Gastroesophageal sphincter (tissue), 3 donors: ENCODE measurements around the gene HNRNPA1.

Experiments
- POLR2A ChIP-seq, 2 donors: fragments of 450-650 bp; IDR thresholded peaks; one replicate each; pipeline ENCODE4 v1.6.1; 2017; ENCODE audit warnings: antibody characterized with exemption in 2 of 2, mild to moderate bottlenecking in 2 of 2, moderate library complexity in 1 of 2
- TF ChIP-seq, protein P1 (sequence below), 4 experiments: fragments of 200-600 bp in 2 of 4; fragments of 450-650 bp in 2 of 4; sonication (generic) in 1 of 4; IDR thresholded peaks; one replicate each; pipeline ENCODE4 v1.5.1; 2017 to 2019; ENCODE audit warnings: antibody characterized with exemption in 4 of 4, mild to moderate bottlenecking in 2 of 4, moderate library complexity in 2 of 4

DNA sequence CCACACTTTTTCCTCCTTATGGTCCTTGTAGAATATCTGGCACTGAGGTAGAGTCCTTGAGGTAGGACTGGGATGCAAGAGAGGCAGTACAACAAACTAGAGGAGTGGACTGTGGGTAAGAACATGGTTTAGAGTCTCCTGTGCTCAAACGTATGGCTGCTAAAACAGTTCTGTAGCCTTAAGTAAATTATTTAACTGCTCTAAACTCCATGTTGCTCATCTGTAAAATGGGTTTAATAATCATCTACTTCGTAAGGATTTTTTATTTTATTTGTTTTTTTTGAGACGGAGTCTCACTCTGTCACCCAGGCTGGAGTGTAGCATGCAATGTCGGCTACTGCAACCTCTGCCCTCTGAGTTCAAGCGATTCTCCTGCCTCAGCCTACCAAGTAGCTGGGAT lies 40.8 kb downstream of the HNRNPA1 start:
- no peak for TF ChIP-seq POLR2A (IDR thresholded peaks at IDR 0.05)
- TF ChIP-seq, protein P1, sequence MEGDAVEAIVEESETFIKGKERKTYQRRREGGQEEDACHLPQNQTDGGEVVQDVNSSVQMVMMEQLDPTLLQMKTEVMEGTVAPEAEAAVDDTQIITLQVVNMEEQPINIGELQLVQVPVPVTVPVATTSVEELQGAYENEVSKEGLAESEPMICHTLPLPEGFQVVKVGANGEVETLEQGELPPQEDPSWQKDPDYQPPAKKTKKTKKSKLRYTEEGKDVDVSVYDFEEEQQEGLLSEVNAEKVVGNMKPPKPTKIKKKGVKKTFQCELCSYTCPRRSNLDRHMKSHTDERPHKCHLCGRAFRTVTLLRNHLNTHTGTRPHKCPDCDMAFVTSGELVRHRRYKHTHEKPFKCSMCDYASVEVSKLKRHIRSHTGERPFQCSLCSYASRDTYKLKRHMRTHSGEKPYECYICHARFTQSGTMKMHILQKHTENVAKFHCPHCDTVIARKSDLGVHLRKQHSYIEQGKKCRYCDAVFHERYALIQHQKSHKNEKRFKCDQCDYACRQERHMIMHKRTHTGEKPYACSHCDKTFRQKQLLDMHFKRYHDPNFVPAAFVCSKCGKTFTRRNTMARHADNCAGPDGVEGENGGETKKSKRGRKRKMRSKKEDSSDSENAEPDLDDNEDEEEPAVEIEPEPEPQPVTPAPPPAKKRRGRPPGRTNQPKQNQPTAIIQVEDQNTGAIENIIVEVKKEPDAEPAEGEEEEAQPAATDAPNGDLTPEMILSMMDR (IDR thresholded peaks at IDR 0.05) = no peak
